HUES48 (cell line): ENCODE measurements around the gene ACTN3.
"Not testable (repeated sequence)": the region's sequence is repeated elsewhere in the genome, so short reads cannot be mapped to it uniquely, and the experiment has no call there.

ENCODE experiments used
- H3K27ac ChIP-seq: one replicate; pipeline ENCODE4 v1.7.0; 2013; ENCODE audit warnings: low read depth, low read length, inconsistent platforms
- H3K27me3 ChIP-seq: 2 replicates; pipeline ENCODE4 v1.6.1; 2013; ENCODE audit warnings: mild to moderate bottlenecking, low read length; ENCODE audit not compliant: control insufficient read depth, insufficient read depth
- H3K36me3 ChIP-seq: 2 replicates; pipeline ENCODE4 v1.6.1; 2013; ENCODE audit warnings: low read length; ENCODE audit not compliant: control insufficient read depth, insufficient read depth
- H3K4me1 ChIP-seq: 2 replicates; pipeline ENCODE4 v1.6.1; 2013; ENCODE audit warnings: mild to moderate bottlenecking, low read length; ENCODE audit not compliant: control insufficient read depth, insufficient read depth
- H3K4me3 ChIP-seq: 2 replicates; pipeline ENCODE4 v1.5.1; 2013; ENCODE audit warnings: mild to moderate bottlenecking, low read depth, low read length
- H3K9ac ChIP-seq: 2 replicates; pipeline ENCODE4 v1.6.1; 2013; ENCODE audit warnings: mild to moderate bottlenecking, low read depth, low read length, moderate library complexity
- H3K9me3 ChIP-seq: 2 replicates; pipeline ENCODE4 v1.6.1; 2013; ENCODE audit warnings: low read length; ENCODE audit not compliant: control insufficient read depth, insufficient read depth

ACTN3 gene

GRCh38 chr11:66582565-66583147 lies 36.0 kb downstream of the ACTN3 start:
- not testable (repeated sequence) for H3K4me3 ChIP-seq, H3K36me3 ChIP-seq, H3K27ac ChIP-seq, H3K4me1 ChIP-seq, H3K27me3 ChIP-seq, H3K9ac ChIP-seq
- peaks cover 17% of the 10 kb centered on the region; the same call in 1 of the 2 replicates for H3K9me3 ChIP-seq

GRCh38 chr11:66585447-66585846 lies 38.7 kb downstream of the ACTN3 start:
- not testable (repeated sequence) for H3K27me3 ChIP-seq, H3K4me3 ChIP-seq, H3K27ac ChIP-seq, H3K36me3 ChIP-seq, H3K9ac ChIP-seq, H3K4me1 ChIP-seq
- H3K9me3 ChIP-seq, result peaks cover 17% of the 10 kb centered on the region

GRCh38 chr11:66586136-66586535 lies 39.4 kb downstream of the ACTN3 start:
- no peaks in the 10 kb centered on the region for H3K27me3 ChIP-seq
- no peaks in the 10 kb centered on the region for H3K4me1 ChIP-seq
- H3K9me3 ChIP-seq, result peaks cover 21% of the 10 kb centered on the region
- no peak overlapping the region for H3K4me3 ChIP-seq
- H3K27ac ChIP-seq, result no peak overlapping the region
- H3K36me3 ChIP-seq, result no peaks in the 10 kb centered on the region
- no peak overlapping the region for H3K9ac ChIP-seq

GRCh38 chr11:66589315-66589714 lies 42.6 kb downstream of the ACTN3 start:
- not testable (repeated sequence) for H3K27me3 ChIP-seq, H3K9ac ChIP-seq, H3K36me3 ChIP-seq, H3K27ac ChIP-seq, H3K4me1 ChIP-seq, H3K4me3 ChIP-seq
- peaks cover 14% of the 10 kb centered on the region for H3K9me3 ChIP-seq

- Histone ChIP-seq H3K27me3 (peaks cover 5% of the 10 kb centered on the region; the same call in 1 of the 2 replicates), H3K27ac (no peak overlapping the region), H3K4me3 (no peak overlapping the region), H3K9ac (no peak overlapping the region), H3K9me3 (peaks cover 14% of the 10 kb centered on the region), H3K4me1 (0 out of 2 replicates have a peak, but pooled peaks cover 5% of the 10 kb centered on the region), H3K36me3 (no peaks in the 10 kb centered on the region)
Observed at GRCh38 chr11:66589996-66590675, 43.4 kb downstream of the ACTN3 start.

GRCh38 chr11:66591175-66591574 lies 44.5 kb downstream of the ACTN3 start:
- Histone ChIP-seq H3K36me3 (no peaks in the 10 kb centered on the region), H3K9me3 (peaks cover 8% of the 10 kb centered on the region), H3K27ac (no peak overlapping the region)

GRCh38 chr11:66592457-66593302 lies 46.0 kb downstream of the ACTN3 start, which contains the start of the genes CCDC87 and CCS:
Gene CCDC87 (minus strand): TSS chr11:66593063. CDS start chr11:66593015, 48 bp downstream.
Gene CCS (plus strand): TSS chr11:66593185. CDS start chr11:66593262, 77 bp downstream.
- Histone ChIP-seq H3K27ac (peak within 1 kb of the TSS; percentile 71), H3K4me3 (peak within 1 kb of the TSS; percentile 60)

More at GRCh38 chr11:66591175-66591574, 44.5 kb downstream of the ACTN3 start:
- H3K4me3 ChIP-seq, result no peak overlapping the region
- H3K9ac ChIP-seq, result no peak overlapping the region
- 0 out of 2 replicates have a peak, but pooled peaks cover 5% of the 10 kb centered on the region for H3K4me1 ChIP-seq
- peaks cover 5% of the 10 kb centered on the region; the same call in 1 of the 2 replicates for H3K27me3 ChIP-seq

GRCh38 chr11:66593303-66593635 lies 46.6 kb downstream of the ACTN3 start:
- Histone ChIP-seq H3K9me3 (peaks cover 8% of the 10 kb centered on the region), H3K27me3 (peaks cover 5% of the 10 kb centered on the region; the same call in 1 of the 2 replicates), H3K27ac (peak overlapping the region; percentile 71), H3K4me1 (0 out of 2 replicates have a peak, but pooled peaks cover 5% of the 10 kb centered on the region), H3K4me3 (peak overlapping the region; percentile 60), H3K36me3 (no peaks in the 10 kb centered on the region), H3K9ac (peak overlapping the region; percentile 19; the same call in 1 of the 2 replicates)

More at GRCh38 chr11:66592457-66593302, 46.0 kb downstream of the ACTN3 start, which contains the start of the genes CCDC87 and CCS:
- peaks cover 8% of the 10 kb centered on the region for H3K9me3 ChIP-seq
- H3K27me3 ChIP-seq, result peaks cover 5% of the 10 kb centered on the region; the same call in 1 of the 2 replicates
- peak within 1 kb of the TSS; percentile 19; the same call in 1 of the 2 replicates for H3K9ac ChIP-seq
- no peaks in the 10 kb centered on the region for H3K36me3 ChIP-seq
- 0 out of 2 replicates have a peak, but pooled peaks cover 5% of the 10 kb centered on the region for H3K4me1 ChIP-seq

- Histone ChIP-seq H3K9ac (no peak overlapping the region), H3K4me1 (0 out of 2 replicates have a peak, but pooled peaks cover 5% of the 10 kb centered on the region), H3K36me3 (0 out of 2 replicates have a peak, but pooled peaks cover 2% of the 10 kb centered on the region), H3K27me3 (peaks cover 5% of the 10 kb centered on the region; the same call in 1 of the 2 replicates), H3K27ac (no peak overlapping the region), H3K4me3 (peak overlapping the region; percentile 60), H3K9me3 (peaks cover 8% of the 10 kb centered on the region)
Observed at GRCh38 chr11:66593650-66594049, 46.9 kb downstream of the ACTN3 start.

GRCh38 chr11:66595245-66595904 lies 48.7 kb downstream of the ACTN3 start:
- H3K9me3 ChIP-seq, result peaks cover 8% of the 10 kb centered on the region
- no peak overlapping the region for H3K27ac ChIP-seq
- H3K9ac ChIP-seq, result no peak overlapping the region
- H3K27me3 ChIP-seq, result peaks cover 5% of the 10 kb centered on the region; the same call in 1 of the 2 replicates
- 0 out of 2 replicates have a peak, but pooled peaks cover 5% of the 10 kb centered on the region for H3K4me1 ChIP-seq
- H3K36me3 ChIP-seq, result peaks cover 15% of the 10 kb centered on the region; the same call in 1 of the 2 replicates
- H3K4me3 ChIP-seq, result no peak overlapping the region
